ENCODE data around the gene AUTS2.

AUTS2 gene

GRCh38 chr7:70415179-70415972 lies 817.1 kb downstream of the AUTS2 start:
- no peak overlapping the region for H3K4me3 ChIP-seq (ENCODE audit: insufficient read depth, low read length, poor library complexity, severe bottlenecking)
- H3K9me2 ChIP-seq (replicated peaks; ENCODE audit: insufficient read depth, low read length) = no peaks in the 10 kb centered on the region
- no peak overlapping the region for H3K9ac ChIP-seq (ENCODE audit: low read length)
- no peaks in the 10 kb centered on the region for H3F3A ChIP-seq (ENCODE audit: insufficient read depth)
- H2AFZ ChIP-seq (ENCODE audit: low read depth, low read length, severe bottlenecking) = no peak overlapping the region
- H3K79me2 ChIP-seq (ENCODE audit: insufficient read depth, low read length) = no peaks in the 10 kb centered on the region
- TF ChIP-seq CTCF (IDR thresholded peaks at IDR 0.05; ENCODE audit: insufficient read depth, low read length, poor library complexity, severe bottlenecking) = no peak
- TF ChIP-seq EZH2phosphoT487 (conservative IDR thresholded peaks at IDR 0.05; ENCODE audit: low read length) = no peak
- no peaks in the 10 kb centered on the region for H3K36me3 ChIP-seq (ENCODE audit: low read length)
- H3K27me3 ChIP-seq (ENCODE audit: low read length) = no peaks in the 10 kb centered on the region
- no peaks in the 10 kb centered on the region for H3K9me3 ChIP-seq (ENCODE audit: insufficient read depth, low read length)
- H4K20me1 ChIP-seq (ENCODE audit: low read depth, low read length) = no peaks in the 10 kb centered on the region
- H3K27ac ChIP-seq (ENCODE audit: low read depth, low read length) = no peak overlapping the region
- H3K4me2 ChIP-seq (ENCODE audit: low read depth, low read length, poor library complexity, severe bottlenecking) = no peak overlapping the region

- no peak overlapping the region for H3K4me3 ChIP-seq (ENCODE audit: insufficient read depth, low read length, poor library complexity, severe bottlenecking)
Observed at GRCh38 chr7:70416347-70416985, 818.2 kb downstream of the AUTS2 start.

GRCh38 chr7:70416986-70417655 lies 818.8 kb downstream of the AUTS2 start:
- no peak overlapping the region for H3K4me2 ChIP-seq (ENCODE audit: low read depth, low read length, poor library complexity, severe bottlenecking)
- H2AFZ ChIP-seq (ENCODE audit: low read depth, low read length, severe bottlenecking) = no peak overlapping the region
- H3K79me2 ChIP-seq (ENCODE audit: insufficient read depth, low read length) = no peaks in the 10 kb centered on the region

More at GRCh38 chr7:70416347-70416985, 818.2 kb downstream of the AUTS2 start:
- no peaks in the 10 kb centered on the region for H3K36me3 ChIP-seq (ENCODE audit: low read length)
- H4K20me1 ChIP-seq (ENCODE audit: low read depth, low read length) = no peaks in the 10 kb centered on the region
- H3F3A ChIP-seq (ENCODE audit: insufficient read depth) = no peaks in the 10 kb centered on the region
- H3K79me2 ChIP-seq (ENCODE audit: insufficient read depth, low read length) = no peaks in the 10 kb centered on the region
- H2AFZ ChIP-seq (ENCODE audit: low read depth, low read length, severe bottlenecking) = no peak overlapping the region
- H3K9me3 ChIP-seq (ENCODE audit: insufficient read depth, low read length) = no peaks in the 10 kb centered on the region
- no peak overlapping the region for H3K4me2 ChIP-seq (ENCODE audit: low read depth, low read length, poor library complexity, severe bottlenecking)
- TF ChIP-seq EZH2phosphoT487 (conservative IDR thresholded peaks at IDR 0.05; ENCODE audit: low read length) (no peak), CTCF (IDR thresholded peaks at IDR 0.05; ENCODE audit: insufficient read depth, low read length, poor library complexity, severe bottlenecking) (no peak)
- no peak overlapping the region for H3K9ac ChIP-seq (ENCODE audit: low read length)
- no peaks in the 10 kb centered on the region for H3K9me2 ChIP-seq (replicated peaks; ENCODE audit: insufficient read depth, low read length)
- no peak overlapping the region for H3K27ac ChIP-seq (ENCODE audit: low read depth, low read length)
- no peaks in the 10 kb centered on the region for H3K27me3 ChIP-seq (ENCODE audit: low read length)

More at GRCh38 chr7:70416986-70417655, 818.8 kb downstream of the AUTS2 start:
- TF ChIP-seq EZH2phosphoT487 (conservative IDR thresholded peaks at IDR 0.05; ENCODE audit: low read length) = no peak
- no peak for TF ChIP-seq CTCF (IDR thresholded peaks at IDR 0.05; ENCODE audit: insufficient read depth, low read length, poor library complexity, severe bottlenecking)
- H3K36me3 ChIP-seq (ENCODE audit: low read length) = no peaks in the 10 kb centered on the region
- H3K4me3 ChIP-seq (ENCODE audit: insufficient read depth, low read length, poor library complexity, severe bottlenecking) = no peak overlapping the region
- H3K9ac ChIP-seq (ENCODE audit: low read length) = no peak overlapping the region
- H3F3A ChIP-seq (ENCODE audit: insufficient read depth) = no peaks in the 10 kb centered on the region
- no peaks in the 10 kb centered on the region for H3K9me3 ChIP-seq (ENCODE audit: insufficient read depth, low read length)
- no peak overlapping the region for H3K27ac ChIP-seq (ENCODE audit: low read depth, low read length)
- no peaks in the 10 kb centered on the region for H3K27me3 ChIP-seq (ENCODE audit: low read length)
- no peaks in the 10 kb centered on the region for H4K20me1 ChIP-seq (ENCODE audit: low read depth, low read length)
- H3K9me2 ChIP-seq (replicated peaks; ENCODE audit: insufficient read depth, low read length) = no peaks in the 10 kb centered on the region

Data from SU-DHL-6 (cell line).